ENCODE measurements around the gene SZT2. TPM values are rescaled to one million over a fixed set of nuclear protein-coding genes. Genes with fewer than 3 reads are reported as not detected.

Gene SZT2
- total RNA-seq, 2 donors from 2014 or later: 52.1 to 52.2 TPM

Other genes with a start within 250 kb of the SZT2 start
- 10 to 100 TPM; 50.2 to 83.4 TPM for gene EBNA1BP2, start 217.6 kb upstream of the SZT2 start, total RNA-seq
- gene CFAP57, start 217.6 kb upstream of the SZT2 start, total RNA-seq: under 1 TPM; 0.37 to 0.61 TPM
- under 1 TPM in 1 of 2 donors, not detected in 1; 0.18 TPM for gene TMEM125, start 119.9 kb upstream of the SZT2 start, total RNA-seq
- gene C1orf210, start 104.3 kb upstream of the SZT2 start, total RNA-seq: not detected
- gene TIE1, start 88.9 kb upstream of the SZT2 start, total RNA-seq: under 1 TPM; 0.36 to 0.49 TPM
- not detected for gene MPL, start 52.1 kb upstream of the SZT2 start, total RNA-seq
- gene CDC20, start 30.9 kb upstream of the SZT2 start, total RNA-seq: 100 to 1,000 TPM; 127 to 328 TPM
- gene ELOVL1, start 21.9 kb upstream of the SZT2 start, total RNA-seq: 10 to 100 TPM; 53.2 to 61.0 TPM
- gene MED8, start 99 bp upstream of the SZT2 start, total RNA-seq: 10 to 100 TPM; 32.8 to 53.9 TPM
- 10 to 100 TPM in 1 of 2 donors, 1 to 10 TPM in 1; 9.2 to 26.3 TPM for gene HYI, start 64.0 kb downstream of the SZT2 start, total RNA-seq
- gene PTPRF, start 141.0 kb downstream of the SZT2 start, total RNA-seq: 10 to 100 TPM in 1 of 2 donors, under 1 TPM in 1; 0.25 to 21.9 TPM